NCI-H526 (cell line): ENCODE data around the gene SFXN5.
A peak's percentile ranks its signal among the peaks of the same experiment; 100 is the strongest.
"Not testable (repeated sequence)": the region's sequence is repeated elsewhere in the genome, so short reads cannot be mapped to it uniquely, and the experiment has no call there.

Source experiments
- DNase-seq, 2 experiments: peaks; one replicate each; lab custom pipeline; 2025; lab: John Stamatoyannopoulos, UW

The SFXN5 gene, protein sequence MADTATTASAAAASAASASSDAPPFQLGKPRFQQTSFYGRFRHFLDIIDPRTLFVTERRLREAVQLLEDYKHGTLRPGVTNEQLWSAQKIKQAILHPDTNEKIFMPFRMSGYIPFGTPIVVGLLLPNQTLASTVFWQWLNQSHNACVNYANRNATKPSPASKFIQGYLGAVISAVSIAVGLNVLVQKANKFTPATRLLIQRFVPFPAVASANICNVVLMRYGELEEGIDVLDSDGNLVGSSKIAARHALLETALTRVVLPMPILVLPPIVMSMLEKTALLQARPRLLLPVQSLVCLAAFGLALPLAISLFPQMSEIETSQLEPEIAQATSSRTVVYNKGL

DNA sequence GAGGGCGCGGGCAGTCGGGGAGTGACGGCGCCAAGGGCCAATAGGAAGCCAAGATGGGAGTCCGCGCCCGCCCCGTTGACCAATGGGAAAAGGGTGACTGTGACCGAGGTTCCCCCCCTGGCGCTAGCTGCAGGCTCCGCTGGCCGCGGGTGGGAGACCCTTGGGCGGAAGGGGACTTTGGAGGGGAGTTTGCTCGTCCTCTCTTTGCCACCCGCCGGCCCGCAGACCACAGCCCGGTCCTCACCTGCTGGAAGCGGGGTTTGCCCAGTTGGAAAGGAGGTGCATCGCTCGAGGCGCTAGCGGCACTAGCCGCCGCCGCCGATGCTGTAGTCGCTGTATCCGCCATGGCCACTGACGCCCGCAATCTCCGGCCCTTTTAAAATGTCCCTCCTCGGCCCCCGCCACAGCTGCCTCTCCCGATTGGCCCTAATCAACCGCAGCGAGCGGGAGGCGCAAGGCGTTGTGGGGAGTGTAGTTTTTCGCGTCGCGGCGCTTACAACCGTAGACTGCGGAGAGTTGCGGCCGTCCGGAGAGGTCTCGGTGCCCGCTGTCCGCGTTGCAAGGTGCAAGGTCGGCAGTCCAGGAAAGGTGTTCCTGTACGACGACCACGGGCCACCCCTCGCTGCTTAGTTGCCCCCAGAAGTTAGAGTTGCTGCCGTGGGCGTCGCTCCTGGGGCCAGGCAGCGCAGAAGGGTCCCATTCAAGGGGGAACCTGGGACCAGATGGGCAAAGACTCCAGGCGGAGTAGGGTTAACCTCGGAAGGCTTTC lies at the start of gene SFXN5:
TSS of gene SFXN5 (minus strand) at position 353 of the 769 bp plus-strand sequence. CDS start at position 346, 7 bp downstream.
- peak; percentile 85 to 97 for DNase-seq

DNA sequence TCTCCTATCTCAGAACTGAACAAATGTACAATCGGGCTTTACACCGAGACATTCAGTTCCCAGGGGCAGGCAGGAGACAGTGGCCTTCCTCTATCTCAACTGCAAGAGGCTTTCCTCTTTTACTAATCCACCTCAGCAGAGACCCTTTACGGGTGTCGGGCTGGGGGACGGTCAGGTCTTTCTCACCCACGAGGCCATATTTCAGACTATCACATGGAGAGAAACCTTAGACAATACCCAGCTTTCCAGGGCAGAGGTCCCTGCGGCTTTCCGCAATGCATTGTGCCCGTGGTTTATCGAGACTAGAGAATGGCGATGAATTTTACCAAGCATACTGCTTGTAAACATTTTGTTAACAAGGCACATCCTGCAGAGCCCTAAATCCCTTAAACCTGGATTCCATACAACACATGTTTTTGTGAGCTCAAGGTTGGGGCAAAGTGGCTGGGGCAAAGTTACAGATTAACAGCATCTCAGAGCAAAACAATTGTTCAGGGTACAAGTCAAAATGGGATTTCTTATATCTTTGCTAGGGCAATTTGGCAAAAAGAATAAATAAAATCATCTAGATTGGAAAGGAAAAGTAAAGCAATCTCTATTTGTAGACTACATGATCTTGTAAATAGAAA lies 48.2 kb upstream of the SFXN5 start:
- not testable (repeated sequence) for DNase-seq

DNA sequence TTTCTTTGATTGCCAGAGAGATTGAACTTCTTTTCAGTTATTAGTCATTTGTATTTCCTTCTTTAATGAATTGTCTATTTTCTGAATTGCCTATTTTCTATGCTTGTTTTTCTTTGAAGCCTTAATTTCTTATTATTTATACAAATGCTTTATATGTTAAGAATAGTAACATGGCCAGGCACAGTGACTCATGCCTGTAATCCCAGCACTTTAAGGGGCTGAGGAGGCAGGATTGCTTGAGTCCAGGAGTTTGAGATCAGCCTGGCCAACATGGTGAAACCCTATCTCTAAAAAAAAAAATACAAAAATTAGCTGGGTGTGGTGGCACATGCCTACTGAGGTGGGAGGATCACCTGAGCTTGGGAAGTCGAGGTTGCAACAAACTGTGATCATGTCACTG lies 45.9 kb upstream of the SFXN5 start:
- no peak for DNase-seq

DNA sequence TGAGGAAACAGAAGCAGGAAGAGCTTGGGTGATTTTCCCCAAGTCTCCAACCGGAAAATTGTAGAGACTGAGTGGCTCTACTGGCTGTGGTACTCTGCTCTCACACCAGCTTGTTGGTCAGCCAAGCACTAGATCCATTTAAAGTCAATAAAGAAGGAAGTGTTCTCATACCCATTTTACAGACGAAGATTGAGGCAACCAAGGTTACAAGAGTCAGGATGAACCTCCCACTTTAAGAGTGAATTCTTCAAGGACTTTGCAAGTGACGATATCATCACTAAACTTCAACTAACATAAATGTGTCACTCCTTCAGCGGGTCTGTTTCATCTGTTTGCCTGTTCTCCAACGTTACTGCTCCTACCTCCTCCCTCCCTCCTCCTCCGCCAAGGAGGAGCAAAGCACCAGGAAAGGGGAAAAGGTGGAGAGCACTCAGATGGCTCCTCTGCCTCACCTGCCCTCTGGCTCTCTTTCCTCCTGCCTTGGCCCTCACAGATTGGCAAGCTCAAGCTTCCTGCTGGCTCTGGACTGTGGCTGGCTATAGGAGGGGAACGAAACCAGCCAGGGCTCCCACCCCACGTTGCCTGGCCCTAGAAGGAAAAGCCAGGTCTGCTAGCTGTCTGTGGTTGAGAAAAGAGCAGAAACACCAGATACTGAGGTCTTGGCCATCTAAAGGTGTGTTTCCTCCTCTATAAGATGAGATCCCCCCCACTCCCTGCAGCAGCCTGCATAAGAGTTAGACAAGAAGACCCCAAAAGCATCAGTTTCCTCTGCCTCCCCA lies 44.9 kb upstream of the SFXN5 start:
- DNase-seq, result no peak

DNA sequence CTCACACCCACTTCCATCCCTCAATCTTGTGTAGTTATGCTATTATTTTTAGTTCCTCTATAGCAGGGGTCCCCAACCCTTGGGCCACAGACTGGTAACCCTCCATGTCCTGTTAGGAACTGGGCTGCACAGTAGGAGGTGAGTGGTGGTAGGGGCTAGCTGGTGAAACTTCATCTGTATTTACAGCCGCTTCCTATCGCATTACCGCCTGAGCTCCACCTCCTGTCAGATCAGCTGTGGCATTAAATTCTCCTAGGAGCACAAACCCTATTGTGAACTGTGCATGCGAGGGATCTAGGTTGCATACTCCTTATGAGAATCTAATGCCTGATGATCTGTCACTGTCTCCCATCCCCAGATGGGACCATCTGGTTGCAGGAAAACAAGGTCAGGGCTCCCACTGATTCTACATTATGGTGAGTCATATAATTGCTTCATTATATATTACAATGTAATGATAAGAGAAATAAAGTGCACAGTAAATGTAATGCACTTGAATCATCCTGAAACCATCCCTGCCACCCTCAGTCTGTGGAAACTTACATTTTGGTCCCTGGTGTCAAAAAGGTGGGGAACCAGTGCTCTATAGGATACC lies 42.9 kb upstream of the SFXN5 start:
- DNase-seq, result peak in 1 of 2 experiments; percentile 8

DNA sequence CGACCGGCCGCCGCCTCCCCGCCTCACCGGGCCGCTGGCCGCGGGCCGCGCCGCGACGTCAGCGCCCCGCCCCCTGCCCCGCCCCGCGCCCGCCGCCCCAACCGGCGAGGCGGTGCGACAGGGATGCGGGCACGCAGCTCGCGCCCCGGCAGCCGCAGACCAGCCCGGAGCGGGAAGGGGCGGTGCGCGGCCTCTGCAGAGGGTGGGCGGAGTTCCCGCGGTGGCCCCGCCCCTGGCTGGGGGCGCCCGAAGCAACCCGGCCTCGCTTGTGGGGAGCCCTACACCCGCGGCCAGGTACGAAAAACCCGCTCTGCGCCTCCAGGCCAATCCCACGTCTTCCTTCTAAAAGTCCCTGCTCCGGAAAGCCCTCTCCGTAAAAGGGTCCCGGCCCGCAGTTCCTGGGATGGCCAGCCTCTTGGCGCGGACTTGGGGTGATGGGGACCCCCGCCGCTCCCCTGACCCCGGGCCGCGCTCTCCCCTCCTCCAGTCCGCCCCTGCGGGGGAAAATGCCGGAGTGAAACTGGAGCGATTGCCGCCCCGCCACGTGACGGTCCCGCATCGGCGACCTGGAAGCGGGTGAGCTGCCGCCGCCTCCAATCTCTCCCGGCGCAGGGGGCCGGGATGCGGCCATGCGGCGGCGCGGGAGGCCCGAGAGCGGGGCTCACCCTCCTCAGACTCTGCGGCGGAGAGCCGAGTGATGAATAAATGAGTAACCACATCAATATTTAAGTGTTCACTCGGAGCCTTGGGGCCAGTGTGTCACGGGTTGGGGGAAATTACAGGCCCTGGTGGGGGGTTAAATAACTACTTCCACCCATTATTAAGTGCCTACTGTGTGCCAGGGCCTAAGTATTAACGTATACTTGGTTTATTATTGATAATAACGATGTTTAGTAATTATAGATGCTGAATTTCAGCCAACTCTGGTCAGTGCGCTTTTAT lies 41.7 kb upstream of the SFXN5 start, which contains the start of gene RAB11FIP5:
TSS of gene RAB11FIP5 (minus strand) at position 36 of the 942 bp plus-strand sequence. CDS start 171 bp downstream, outside the sequence.
- peak in 1 of 2 experiments; percentile 84 for DNase-seq

DNA sequence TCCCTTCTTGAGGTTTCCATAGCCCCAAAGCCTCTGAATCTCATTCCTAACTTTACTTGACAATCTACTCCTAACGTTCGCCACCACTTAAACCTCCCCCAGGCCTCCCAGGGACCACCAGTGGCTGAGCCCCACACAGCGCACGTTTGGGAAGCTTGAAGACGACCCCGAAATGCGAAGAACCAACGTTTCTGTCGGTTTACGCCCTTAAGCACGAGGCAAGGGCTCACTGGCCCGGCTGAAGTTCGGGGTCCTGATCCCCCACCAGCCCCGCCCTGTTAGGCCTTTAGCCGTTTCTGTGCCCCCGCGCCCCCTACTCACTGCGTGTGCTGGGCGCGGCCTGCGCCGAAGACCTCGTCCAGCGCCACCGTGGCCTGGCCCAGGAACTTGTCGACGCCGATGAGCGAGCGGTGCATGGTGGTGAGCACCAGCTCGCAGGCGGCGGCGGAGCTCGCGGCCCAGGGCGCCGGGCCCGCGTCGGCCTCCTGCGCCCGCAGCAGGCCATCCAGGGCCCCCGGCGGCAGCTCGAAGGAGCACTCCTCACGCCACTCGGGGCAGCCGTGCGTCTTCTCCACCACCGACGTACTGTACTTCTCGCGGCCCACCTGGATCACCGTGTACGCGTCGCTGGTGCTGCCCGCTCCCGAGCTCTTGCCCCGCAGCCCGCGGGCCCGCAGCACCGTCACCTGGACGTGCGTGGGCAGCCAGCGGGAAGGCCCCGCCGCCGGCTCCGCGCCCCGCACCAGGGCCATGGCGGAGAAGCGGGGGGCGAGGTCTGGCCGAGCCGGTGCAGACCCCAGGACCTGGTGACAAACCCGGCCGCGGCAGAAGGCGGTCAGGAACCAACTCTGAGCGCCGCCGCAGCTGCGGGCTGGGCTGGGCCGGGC lies 40.8 kb upstream of the SFXN5 start:
- DNase-seq, result peak; percentile 11 to 62

DNA sequence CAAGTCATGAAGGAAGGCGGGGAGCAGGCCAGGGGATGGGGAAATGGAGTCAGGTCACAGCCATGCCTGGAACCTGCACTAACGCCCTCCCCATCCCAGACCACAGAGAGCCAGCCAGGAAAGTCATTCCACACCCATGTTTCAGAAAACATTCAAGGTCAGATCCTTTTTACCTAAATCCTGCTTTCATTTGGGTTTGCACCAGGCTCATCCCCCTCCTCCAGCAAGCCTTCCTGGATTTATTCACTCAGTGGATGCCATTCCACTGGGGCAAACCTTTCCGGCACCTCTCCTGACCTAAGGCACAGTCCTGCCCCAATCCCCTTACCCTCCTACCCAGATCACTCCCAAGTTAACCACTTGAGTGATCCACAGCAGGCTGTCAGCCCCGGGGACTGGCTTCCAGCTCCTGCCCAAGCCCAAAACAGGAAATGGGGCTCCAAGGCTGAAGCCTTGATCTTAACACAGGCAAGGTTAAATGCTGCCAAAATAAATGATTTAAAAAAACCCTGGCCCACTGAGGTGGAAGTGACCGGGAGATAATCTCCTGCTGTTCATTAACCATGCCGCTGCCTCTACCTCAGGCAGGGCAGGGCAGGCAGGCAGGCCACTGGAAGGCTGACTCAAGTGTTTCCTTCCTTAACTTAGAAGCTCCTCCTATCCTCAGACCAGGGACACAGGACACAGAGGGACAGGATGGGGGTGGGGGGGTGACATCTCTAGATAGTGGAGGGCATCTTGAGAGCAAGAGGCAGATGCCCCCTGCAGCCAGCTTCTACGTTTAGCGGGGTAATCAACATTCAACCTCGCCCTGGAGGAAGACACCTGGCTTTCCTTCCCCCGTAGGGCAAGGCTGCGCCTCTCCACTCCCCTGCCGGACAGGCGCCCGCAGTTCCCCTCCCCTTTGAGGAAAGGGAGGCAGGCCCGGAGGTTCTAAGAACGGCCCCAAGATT lies 39.8 kb upstream of the SFXN5 start:
- DNase-seq, result peak in 1 of 2 experiments; percentile 41

DNA sequence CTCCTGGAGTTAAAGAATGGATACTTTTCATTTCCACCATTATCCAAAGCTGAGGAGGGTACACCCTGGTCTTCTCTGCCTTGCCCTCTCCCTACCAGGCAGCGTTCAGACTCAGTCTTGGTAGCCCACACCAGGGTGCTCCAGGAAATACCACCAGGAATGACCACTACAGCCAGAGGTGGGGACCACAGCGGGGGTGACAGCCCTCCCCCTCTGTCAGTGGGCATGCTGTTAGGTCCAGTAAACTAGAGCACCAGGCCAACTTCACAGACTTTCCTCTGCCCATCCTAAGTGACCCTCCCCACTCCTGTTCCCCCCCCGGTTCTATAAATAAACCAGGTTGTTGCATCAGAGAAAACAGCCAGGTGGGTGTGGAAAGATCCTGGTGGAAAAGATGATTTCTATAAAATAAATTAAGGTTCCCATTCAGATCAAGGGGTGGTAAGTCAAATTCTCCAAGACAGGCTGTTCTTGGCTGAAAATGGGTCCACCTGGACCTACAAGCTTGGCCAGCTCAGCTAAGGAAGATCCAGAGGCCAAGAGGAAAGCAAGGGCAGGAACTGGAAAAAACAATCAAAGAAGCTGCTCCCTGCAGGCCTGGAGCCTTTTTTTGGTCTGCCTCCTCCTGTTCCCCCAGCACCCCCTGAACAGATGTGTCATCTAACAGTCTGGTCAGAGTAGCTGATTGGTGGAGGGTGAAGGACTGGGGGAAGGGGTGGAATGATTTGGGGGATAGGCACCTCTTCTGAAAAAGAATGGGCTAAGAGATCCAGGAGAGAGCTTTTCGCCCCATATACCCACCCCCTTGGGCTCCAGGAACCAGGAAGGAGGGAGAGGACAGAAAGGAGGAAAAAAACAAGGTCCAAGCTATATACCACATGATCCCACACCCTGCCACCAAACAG lies 38.9 kb upstream of the SFXN5 start:
- no peak for DNase-seq

DNA sequence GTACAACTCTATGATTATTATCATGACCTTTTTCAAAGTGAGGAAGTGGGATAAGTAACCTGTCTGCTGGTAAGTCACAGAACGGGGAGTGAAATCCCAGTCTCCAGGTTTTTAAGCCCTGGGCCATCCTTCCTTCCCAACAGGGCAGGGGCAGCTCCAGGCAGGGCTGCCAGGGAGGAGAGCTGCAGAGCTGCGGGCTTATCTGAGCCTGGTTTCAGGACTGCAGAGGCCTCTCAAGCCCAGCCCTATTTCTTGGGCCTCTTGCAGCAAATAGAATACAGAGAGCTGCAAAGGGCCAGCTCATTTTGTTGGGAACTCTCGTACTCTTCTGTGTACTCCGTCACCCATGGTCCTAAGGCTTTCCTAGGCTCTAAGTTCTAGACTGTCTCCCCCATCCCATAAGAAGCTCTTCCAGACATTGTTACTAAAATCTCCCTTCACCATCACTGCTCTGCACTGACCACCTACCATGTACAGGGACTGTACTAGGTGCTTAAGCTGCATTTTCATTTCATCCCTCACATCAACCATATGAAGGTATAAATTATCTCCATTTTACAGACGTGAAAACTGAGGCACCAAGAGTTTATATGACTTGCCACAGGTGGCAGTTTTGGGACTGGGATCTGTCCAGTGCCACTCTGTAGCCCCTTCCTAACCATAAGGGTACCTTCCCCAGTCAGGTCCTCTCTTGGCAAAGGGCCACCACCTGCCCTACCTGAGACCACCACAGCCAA lies 38.1 kb upstream of the SFXN5 start:
- no peak for DNase-seq

DNA sequence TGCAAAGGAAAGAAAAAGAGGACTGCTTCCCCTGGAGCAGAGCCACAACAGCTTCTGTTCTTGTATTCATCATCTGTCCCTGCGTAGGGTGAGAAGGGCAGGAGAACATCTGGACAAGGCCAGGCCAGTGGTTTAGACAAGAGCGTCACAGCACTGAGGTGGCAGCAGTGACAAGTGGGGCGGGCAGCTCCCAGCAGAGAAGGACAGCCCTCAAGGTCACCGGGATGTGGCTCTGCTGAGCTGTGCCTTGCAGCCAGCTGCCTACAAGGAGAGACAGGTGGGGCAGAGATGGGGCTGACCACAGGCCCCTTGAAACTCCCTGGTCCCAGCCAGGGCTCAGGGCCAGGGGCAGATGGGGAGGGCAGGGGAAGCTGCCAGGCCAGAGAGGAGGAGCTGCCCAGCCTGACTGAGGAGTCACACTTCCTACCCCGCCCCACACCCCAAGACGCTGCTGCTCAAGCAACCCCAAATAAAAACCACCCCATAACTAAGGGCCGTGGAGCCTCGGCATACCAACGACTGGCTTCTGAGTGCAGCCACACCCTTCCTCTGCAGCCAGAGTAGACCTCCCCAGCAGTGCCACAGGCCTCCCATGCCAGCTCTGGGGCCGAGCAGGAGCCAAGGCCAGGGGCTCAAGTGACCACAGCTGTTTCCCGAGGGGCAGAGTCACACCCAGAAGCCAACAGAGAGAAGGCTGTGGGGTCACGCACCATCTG lies 35.9 kb upstream of the SFXN5 start:
- DNase-seq, result no peak

DNA sequence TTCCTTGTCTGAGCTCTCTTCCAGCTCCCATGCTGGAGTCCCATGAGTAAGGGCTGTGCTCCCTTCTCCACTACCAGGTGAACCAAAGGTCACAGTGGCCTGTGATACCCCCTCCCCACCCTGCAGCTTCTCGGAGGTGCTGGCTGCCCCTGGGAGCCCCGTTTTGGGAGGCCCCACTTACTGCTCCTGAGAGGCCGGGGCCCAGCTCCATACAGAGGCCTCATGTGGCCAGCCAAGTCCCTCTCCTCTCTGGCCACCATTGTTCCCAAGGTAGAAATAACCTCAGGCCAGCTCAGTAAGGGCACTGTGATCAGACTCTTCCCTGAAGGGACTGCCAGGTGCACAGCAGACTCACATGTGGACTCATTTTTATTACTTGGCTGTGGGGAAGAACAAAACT lies 35.3 kb upstream of the SFXN5 start:
- DNase-seq, result no peak

DNA sequence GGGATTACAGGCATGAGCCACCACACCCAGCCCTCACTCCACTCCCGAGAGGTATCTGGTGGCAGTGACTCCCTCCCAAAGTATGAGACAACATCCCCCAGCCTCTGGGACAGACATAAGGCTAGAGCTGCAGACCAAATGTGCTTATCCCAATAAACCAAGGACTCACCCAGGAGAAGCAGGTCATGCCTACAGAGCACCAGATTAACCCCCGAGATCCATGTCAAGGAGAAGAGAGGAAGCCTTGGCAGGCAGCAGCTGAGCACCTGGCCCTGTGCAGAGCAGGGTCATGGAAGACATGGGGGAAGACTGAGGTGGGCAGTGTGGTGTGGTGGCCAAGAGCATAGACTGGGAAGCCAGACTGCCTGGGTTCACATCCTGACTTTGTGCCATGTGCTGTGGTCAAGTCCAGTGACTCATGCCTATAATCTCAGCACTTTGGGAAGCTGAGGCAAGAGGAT lies 34.0 kb upstream of the SFXN5 start:
- DNase-seq, result no peak

DNA sequence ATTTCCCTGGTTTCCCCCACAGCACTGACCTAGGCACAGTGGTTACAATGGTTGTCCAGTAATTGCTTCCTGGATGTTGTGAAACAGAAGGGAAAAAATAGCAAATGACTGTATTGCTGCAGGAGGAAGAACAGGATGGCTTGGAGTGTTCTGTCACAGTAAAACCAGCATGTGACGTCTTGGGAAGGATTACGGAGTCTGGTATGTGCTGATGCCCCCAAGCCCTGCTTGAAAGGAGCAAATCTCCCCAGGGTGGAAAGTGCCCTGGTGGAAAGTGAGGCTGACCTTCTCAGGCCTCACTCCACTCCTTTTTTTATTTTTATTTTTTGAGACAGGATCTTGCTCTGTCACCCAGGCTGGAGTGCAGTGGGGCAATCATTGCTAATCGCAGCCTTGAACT lies 33.4 kb upstream of the SFXN5 start:
- DNase-seq, result no peak

DNA sequence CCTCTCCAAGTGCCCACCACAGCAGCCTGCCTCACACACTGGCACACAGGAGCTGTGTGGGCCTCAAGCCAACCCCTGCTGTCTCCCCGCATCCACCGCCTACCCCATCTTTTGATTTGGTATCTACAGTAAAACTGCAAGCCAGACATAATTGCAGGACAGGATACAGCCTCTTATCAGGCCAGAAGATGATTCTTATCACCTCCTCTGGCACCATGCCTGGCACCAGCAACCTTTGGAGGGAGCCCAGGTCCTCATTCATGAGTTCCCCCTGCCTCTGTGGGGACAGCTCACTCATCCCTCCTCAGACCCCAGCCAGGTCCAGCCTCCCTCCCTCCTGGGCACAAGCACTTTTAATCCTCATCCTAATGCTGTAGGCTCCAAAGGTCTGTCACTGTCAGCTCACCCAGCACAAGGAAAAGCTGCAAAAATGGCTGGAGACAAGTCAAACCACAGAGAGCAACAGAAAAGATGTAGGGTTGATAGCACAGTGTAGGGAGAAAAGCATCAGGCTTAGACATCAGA lies 31.6 kb upstream of the SFXN5 start:
- DNase-seq, result no peak
